Epithelial cell of esophagus (primary cell): ENCODE measurements around the gene TMEM131.

Experiments used
- DNase-seq: peaks from one replicate; pipeline ENCODE4 v3.0.0; 2010; ENCODE audit warnings: low read depth
- H3K4me3 ChIP-seq: 2 replicates; pipeline ENCODE4 v1.5.1; 2011; ENCODE audit warnings: mild to moderate bottlenecking, low read length, control low read depth
- TF ChIP-seq, protein P1 (sequence below): IDR thresholded peaks from 2 replicates; pipeline ENCODE4 v1.5.1; 2011; ENCODE audit warnings: low read depth, mild to moderate bottlenecking, low read length, control low read depth, inconsistent platforms; ENCODE audit not compliant: insufficient read depth; ENCODE audit errors: missing control alignments

The TMEM131 gene

DNA sequence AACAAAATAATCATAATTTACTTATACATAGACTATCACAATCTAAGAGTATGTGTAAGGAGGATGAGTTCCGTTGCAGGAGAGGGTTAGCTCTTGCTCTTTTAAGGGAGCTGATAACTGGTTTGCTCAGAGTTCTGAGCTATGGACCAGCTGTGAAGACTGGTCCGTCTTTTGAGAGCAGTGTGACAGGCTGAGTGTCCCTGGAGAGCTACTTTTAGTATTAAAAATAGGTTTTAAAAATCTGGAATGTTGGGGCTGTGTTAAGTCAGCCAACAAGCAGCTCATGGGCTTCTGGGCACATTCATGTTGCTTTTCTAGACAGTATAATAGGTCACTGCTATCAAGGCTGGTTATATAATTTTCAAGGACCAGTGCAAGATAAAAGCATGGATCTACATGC lies 41.5 kb upstream of the TMEM131 start:
- no peak for DNase-seq
- TF ChIP-seq, protein P1, sequence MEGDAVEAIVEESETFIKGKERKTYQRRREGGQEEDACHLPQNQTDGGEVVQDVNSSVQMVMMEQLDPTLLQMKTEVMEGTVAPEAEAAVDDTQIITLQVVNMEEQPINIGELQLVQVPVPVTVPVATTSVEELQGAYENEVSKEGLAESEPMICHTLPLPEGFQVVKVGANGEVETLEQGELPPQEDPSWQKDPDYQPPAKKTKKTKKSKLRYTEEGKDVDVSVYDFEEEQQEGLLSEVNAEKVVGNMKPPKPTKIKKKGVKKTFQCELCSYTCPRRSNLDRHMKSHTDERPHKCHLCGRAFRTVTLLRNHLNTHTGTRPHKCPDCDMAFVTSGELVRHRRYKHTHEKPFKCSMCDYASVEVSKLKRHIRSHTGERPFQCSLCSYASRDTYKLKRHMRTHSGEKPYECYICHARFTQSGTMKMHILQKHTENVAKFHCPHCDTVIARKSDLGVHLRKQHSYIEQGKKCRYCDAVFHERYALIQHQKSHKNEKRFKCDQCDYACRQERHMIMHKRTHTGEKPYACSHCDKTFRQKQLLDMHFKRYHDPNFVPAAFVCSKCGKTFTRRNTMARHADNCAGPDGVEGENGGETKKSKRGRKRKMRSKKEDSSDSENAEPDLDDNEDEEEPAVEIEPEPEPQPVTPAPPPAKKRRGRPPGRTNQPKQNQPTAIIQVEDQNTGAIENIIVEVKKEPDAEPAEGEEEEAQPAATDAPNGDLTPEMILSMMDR, result no peak
- no peak overlapping the region for H3K4me3 ChIP-seq

GRCh38 chr2:98036349-98037000 lies 40.7 kb upstream of the TMEM131 start:
- DNase-seq, result no peak
- H3K4me3 ChIP-seq, result no peak overlapping the region
- TF ChIP-seq, protein P1, result no peak

DNA sequence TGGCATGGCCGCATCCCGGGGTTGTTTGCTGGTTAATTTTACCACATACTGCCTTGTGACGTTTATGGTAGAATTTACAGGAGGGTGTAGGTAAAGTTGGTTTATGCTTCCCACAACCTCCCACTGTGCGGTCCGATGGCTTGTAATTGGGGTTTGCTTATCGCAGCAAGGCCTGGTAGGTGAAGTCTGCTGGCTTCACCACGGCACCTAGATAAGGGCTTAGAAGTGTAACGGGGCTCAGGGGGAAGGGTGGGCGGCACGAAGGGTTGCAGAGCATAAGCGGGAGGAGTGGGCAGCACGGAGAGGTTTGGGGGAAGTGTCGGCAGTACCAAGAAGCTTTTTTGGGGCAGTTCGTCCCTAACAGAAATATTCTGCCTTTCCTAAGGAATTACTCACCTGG lies 39.0 kb upstream of the TMEM131 start:
- no peak for DNase-seq
- H3K4me3 ChIP-seq, result no peak overlapping the region
- TF ChIP-seq, protein P1, result no peak

DNA sequence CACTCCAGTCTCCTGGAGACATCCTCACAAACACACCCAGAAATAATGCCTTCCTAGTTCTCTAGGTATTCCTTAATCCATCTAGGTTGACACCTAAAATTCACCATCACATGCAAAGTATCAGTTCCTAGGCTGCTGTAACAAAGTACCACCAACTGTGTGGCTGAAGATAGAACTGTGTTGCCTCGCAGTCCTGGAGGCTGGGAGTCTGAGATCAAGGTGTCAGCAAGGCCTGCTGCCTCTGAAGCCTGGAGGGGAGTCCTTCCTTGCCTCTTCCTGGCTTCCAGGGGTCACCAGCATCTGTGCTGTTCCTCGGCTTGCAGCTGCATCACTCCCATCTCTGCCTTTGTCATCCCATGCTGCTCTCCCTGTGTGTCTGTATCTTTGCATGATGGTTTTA lies 36.3 kb upstream of the TMEM131 start:
- TF ChIP-seq, protein P1, result no peak
- H3K4me3 ChIP-seq, result no peak overlapping the region
- no peak for DNase-seq

DNA sequence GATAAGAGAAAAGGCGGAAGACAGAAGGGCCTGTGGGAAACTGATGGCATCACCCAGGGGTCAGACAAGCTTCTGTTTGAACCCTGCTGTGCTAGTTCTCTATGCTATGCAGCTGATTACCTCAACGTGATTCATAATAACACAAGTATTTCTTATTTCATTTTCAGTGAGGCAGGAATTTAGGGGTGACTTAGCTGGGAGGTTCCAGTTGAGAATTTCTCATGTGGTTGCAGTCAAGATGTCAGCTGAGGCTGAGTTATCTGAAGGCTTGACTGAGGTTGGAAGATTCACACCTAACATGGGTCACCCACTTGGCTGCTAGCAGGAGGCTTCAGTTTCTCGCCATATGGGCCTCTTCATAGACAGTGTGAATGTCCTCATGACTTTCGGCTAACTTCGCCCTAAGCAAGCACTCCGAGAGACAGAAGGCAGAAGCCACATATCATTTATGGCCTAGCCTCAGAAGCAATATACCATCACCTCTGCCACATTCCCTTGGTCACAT lies 34.0 kb upstream of the TMEM131 start:
- TF ChIP-seq, protein P1, result no peak
- no peak overlapping the region for H3K4me3 ChIP-seq
- DNase-seq, result peak; percentile 27

- DNase-seq, result no peak
- no peak overlapping the region for H3K4me3 ChIP-seq
- TF ChIP-seq, protein P1, result no peak
These were observed 33.4 kb upstream of the TMEM131 start for GRCh38 chr2:98028931-98029717.
